Kidney epithelial cell (primary cell): ENCODE results near the gene CD200. TPM values are rescaled to one million over a fixed set of nuclear protein-coding genes. Genes with fewer than 3 reads are reported as not detected.

Experiments used
- DNase-seq: peaks from one replicate; pipeline ENCODE4 v3.0.0-alpha.2; 2010; ENCODE audit warnings: low read depth
- H3K27me3 ChIP-seq: 2 replicates; pipeline ENCODE4 v1.6.0; 2011; ENCODE audit warnings: low read length; ENCODE audit not compliant: control insufficient read depth, insufficient read depth
- H3K36me3 ChIP-seq: 2 replicates; pipeline ENCODE4 v1.5.1; 2011; ENCODE audit warnings: low read length; ENCODE audit not compliant: control insufficient read depth, insufficient read depth
- H3K4me3 ChIP-seq: 2 replicates; pipeline ENCODE4 v1.5.1; 2011; ENCODE audit warnings: low read depth, mild to moderate bottlenecking, control low read depth, low read length
- CTCF ChIP-seq: IDR thresholded peaks from 2 replicates; pipeline ENCODE4 v1.5.1; 2011; ENCODE audit warnings: mild to moderate bottlenecking, moderate library complexity, low read length, control low read depth, inconsistent platforms; ENCODE audit not compliant: insufficient read depth, poor library complexity, severe bottlenecking
- total RNA-seq: library from RNA; depleted of rRNA; stranded (reverse); fragments of >200 nt; gene quantifications from 2 replicates; pipeline ENCODE4 v1.2.3, GENCODE V29; 2015

Gene CD200
- total RNA-seq, 1 donor from 2014 or later, result 19.2 TPM

- no peak for TF ChIP-seq CTCF
- DNase-seq, result no peak
- no peak overlapping the region for H3K4me3 ChIP-seq
- no peaks in the 10 kb centered on the region for H3K27me3 ChIP-seq
- H3K36me3 ChIP-seq, result no peaks in the 10 kb centered on the region
Measured at GRCh38 chr3:112364291-112364690, 31.3 kb downstream of the CD200 start.

- TF ChIP-seq CTCF, result no peak
- Histone ChIP-seq H3K27me3 (no peaks in the 10 kb centered on the region), H3K36me3 (no peaks in the 10 kb centered on the region), H3K4me3 (no peak overlapping the region)
- no peak for DNase-seq
Measured at GRCh38 chr3:112365035-112365434, 32.1 kb downstream of the CD200 start.

- H3K4me3 ChIP-seq, result no peak overlapping the region
- no peaks in the 10 kb centered on the region for H3K36me3 ChIP-seq
- DNase-seq, result peak; percentile 37
- no peaks in the 10 kb centered on the region for H3K27me3 ChIP-seq
- no peak for TF ChIP-seq CTCF
Measured at GRCh38 chr3:112365636-112366035, 32.7 kb downstream of the CD200 start.

GRCh38 chr3:112366522-112366921 is 33.6 kb downstream of the CD200 start:
- no peak for DNase-seq
- TF ChIP-seq CTCF, result no peak
- H3K4me3 ChIP-seq, result no peak overlapping the region
- H3K36me3 ChIP-seq, result no peaks in the 10 kb centered on the region
- no peaks in the 10 kb centered on the region for H3K27me3 ChIP-seq

- H3K4me3 ChIP-seq, result no peak overlapping the region
- no peaks in the 10 kb centered on the region for H3K36me3 ChIP-seq
- TF ChIP-seq CTCF, result no peak
- no peaks in the 10 kb centered on the region for H3K27me3 ChIP-seq
- DNase-seq, result no peak
Measured at GRCh38 chr3:112371569-112371968, 38.6 kb downstream of the CD200 start.

GRCh38 chr3:112372396-112372795 is 39.4 kb downstream of the CD200 start:
- no peak for TF ChIP-seq CTCF
- DNase-seq, result no peak
- H3K27me3 ChIP-seq, result no peaks in the 10 kb centered on the region

More at GRCh38 chr3:112372396-112372795, 39.4 kb downstream of the CD200 start:
- no peaks in the 10 kb centered on the region for H3K36me3 ChIP-seq
- H3K4me3 ChIP-seq, result no peak overlapping the region
